Endodermal cell (in vitro differentiated cells): ENCODE data around the gene DNAJC17. TPM values are rescaled to one million over a fixed set of nuclear protein-coding genes. Genes with fewer than 3 reads are reported as not detected.

Experiments
- DNase-seq: peaks from one replicate; pipeline ENCODE4 v3.0.0-alpha.2; 2017
- H3K27ac ChIP-seq: 2 replicates; pipeline ENCODE4 v1.5.1; 2013; ENCODE audit warnings: mild to moderate bottlenecking, low read depth, low read length, moderate library complexity
- H3K27me3 ChIP-seq: 2 replicates; pipeline ENCODE4 v1.6.1; 2013; ENCODE audit warnings: mild to moderate bottlenecking, low read length, moderate library complexity; ENCODE audit not compliant: insufficient read depth, control insufficient read depth, poor library complexity, severe bottlenecking
- H3K36me3 ChIP-seq: 2 replicates; pipeline ENCODE4 v1.7.0; 2013; ENCODE audit warnings: mild to moderate bottlenecking, low read length, moderate library complexity; ENCODE audit not compliant: control insufficient read depth, insufficient read depth
- H3K4me1 ChIP-seq: one replicate; pipeline ENCODE4 v1.7.0; 2013; ENCODE audit warnings: low read length; ENCODE audit not compliant: control insufficient read depth, insufficient read depth
- H3K4me3 ChIP-seq: 2 replicates; pipeline ENCODE4 v1.5.1; 2013; ENCODE audit warnings: mild to moderate bottlenecking, low read length, moderate library complexity
- H3K9ac ChIP-seq: 2 replicates; pipeline ENCODE4 v1.6.1; 2013; ENCODE audit warnings: mild to moderate bottlenecking, low read length, moderate library complexity; ENCODE audit not compliant: poor library complexity, severe bottlenecking; ENCODE audit errors: extremely low read depth
- H3K9me3 ChIP-seq: 2 replicates; pipeline ENCODE4 v1.6.1; 2013; ENCODE audit warnings: mild to moderate bottlenecking, low read length, moderate library complexity; ENCODE audit not compliant: control insufficient read depth
- H3K27ac Mint-ChIP-seq: 2 replicates; pipeline ENCODE4 v1.8.0; 2020; ENCODE audit warnings: mixed read lengths
- H3K27me3 Mint-ChIP-seq: 2 replicates; pipeline ENCODE4 v1.8.0; 2021; ENCODE audit warnings: mild to moderate bottlenecking, mixed read lengths; ENCODE audit not compliant: insufficient read depth
- H3K36me3 Mint-ChIP-seq: 2 replicates; pipeline ENCODE4 v1.8.0; 2020; ENCODE audit warnings: low read depth, mixed read lengths
- H3K4me1 Mint-ChIP-seq: 2 replicates; pipeline ENCODE4 v1.8.0; 2020; ENCODE audit warnings: mixed read lengths
- H3K4me3 Mint-ChIP-seq: 2 replicates; pipeline ENCODE4 v1.8.0; 2020; ENCODE audit warnings: mild to moderate bottlenecking, moderate library complexity, mixed read lengths
- H3K9me3 Mint-ChIP-seq: 2 replicates; pipeline ENCODE4 v1.8.0; 2020; ENCODE audit warnings: mild to moderate bottlenecking, mixed read lengths
- WGBS, 2 experiments: methylation state at CpG; one replicate each; pipeline versions ENCODE4 v1.1.5 to v1.1.7; 2013; ENCODE audit warnings: missing lambda C conversion rate in 2 of 2, mixed read lengths in 1 of 2; ENCODE audit not compliant: insufficient coverage in 1 of 2, insufficient read length in 1 of 2; 5-methylcytosine and 5-hydroxymethylcytosine counted together
- total RNA-seq, 2 donors: library from RNA; stranded (reverse); fragmentation: NEBNext Ultra II Directional in 1 of 2; extraction: Animal tissue kit (Norgen Biotek cat#: 25700) in 1 of 2; gene quantifications; 2 replicates in 1 of 2; 3 replicates in 1 of 2; pipeline ENCODE4 v1.2.1, GENCODE V29; 2021
- TF ChIP-seq, protein P1 (sequence below): fragments of 200-600 bp; sonication (generic); conservative IDR thresholded peaks from 2 replicates; pipeline ENCODE4 v1.5.0; 2021; ENCODE audit warnings: antibody characterized with exemption, mild to moderate bottlenecking

The DNAJC17 gene
- total RNA-seq, 2 donors from 2014 or later: 34.0 to 41.0 TPM

DNA sequence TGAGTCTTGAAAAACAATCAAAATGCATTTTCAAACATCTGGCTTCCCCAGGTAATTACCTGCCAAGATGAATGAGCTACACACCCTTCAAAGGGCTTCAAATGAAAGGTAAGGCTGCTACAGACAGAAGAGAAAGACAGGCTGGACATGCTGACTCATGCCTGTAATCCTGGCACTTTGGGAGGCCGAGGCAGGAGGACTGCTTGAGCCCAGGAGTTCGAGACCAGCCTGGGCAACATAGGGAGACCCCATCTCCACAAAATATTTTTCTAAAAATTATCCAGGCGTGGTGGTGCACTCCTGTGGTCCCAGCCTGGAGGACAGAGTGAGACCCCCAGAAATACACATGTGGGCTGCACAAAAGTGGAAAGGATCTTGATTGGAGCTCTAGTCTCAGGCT, 14.9 kb downstream of the DNAJC17 start:
- H3K4me1 Mint-ChIP-seq: peaks cover 33% of the 10 kb centered on the region
- WGBS, 2 experiments: 90 to 99% methylated on average over 2 to 3 of the region's 3 CpGs
- TF ChIP-seq, protein P1, sequence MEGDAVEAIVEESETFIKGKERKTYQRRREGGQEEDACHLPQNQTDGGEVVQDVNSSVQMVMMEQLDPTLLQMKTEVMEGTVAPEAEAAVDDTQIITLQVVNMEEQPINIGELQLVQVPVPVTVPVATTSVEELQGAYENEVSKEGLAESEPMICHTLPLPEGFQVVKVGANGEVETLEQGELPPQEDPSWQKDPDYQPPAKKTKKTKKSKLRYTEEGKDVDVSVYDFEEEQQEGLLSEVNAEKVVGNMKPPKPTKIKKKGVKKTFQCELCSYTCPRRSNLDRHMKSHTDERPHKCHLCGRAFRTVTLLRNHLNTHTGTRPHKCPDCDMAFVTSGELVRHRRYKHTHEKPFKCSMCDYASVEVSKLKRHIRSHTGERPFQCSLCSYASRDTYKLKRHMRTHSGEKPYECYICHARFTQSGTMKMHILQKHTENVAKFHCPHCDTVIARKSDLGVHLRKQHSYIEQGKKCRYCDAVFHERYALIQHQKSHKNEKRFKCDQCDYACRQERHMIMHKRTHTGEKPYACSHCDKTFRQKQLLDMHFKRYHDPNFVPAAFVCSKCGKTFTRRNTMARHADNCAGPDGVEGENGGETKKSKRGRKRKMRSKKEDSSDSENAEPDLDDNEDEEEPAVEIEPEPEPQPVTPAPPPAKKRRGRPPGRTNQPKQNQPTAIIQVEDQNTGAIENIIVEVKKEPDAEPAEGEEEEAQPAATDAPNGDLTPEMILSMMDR: no peak
- peaks cover 3% of the 10 kb centered on the region for H3K4me1 ChIP-seq
- no peaks in the 10 kb centered on the region for H3K9me3 ChIP-seq
- no peak overlapping the region for H3K4me3 ChIP-seq
- H3K36me3 Mint-ChIP-seq: peaks cover 16% of the 10 kb centered on the region
- no peaks in the 10 kb centered on the region for H3K27me3 ChIP-seq
- no peak for DNase-seq
- no peaks in the 10 kb centered on the region for H3K9me3 Mint-ChIP-seq
- H3K27ac ChIP-seq: no peak overlapping the region
- no peak overlapping the region for H3K4me3 Mint-ChIP-seq
- H3K9ac ChIP-seq: no peak overlapping the region
- peaks cover 6% of the 10 kb centered on the region for H3K36me3 ChIP-seq
- H3K27ac Mint-ChIP-seq: no peak overlapping the region
- H3K27me3 Mint-ChIP-seq: no peaks in the 10 kb centered on the region

DNA sequence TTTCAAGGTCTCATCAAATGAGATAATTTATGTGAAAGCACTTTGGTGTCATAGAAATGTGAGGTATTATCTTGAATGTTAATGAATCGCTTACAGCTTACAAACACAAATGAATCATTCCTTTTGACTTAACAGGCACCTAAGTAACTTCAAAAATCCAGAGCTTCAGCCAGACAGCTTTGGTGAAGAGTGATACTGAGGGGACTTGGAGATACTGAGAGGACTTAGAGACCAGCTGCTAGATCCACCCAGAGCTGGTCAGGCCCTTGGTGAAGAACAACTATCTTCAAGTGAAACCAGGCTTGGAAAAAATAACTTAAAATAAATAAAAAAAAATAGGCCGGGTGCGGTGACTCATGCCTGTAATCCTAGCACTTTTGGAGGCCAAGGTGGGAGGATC, 16.6 kb downstream of the DNAJC17 start:
- no peak overlapping the region for H3K27ac ChIP-seq
- Mint-ChIP-seq H3K4me1 (peaks cover 42% of the 10 kb centered on the region), H3K27ac (no peak overlapping the region), H3K9me3 (no peaks in the 10 kb centered on the region), H3K36me3 (peaks cover 16% of the 10 kb centered on the region), H3K27me3 (no peaks in the 10 kb centered on the region), H3K4me3 (no peak overlapping the region)
- peaks cover 6% of the 10 kb centered on the region for H3K36me3 ChIP-seq
- H3K4me3 ChIP-seq: no peak overlapping the region
- DNase-seq: no peak
- WGBS, 2 experiments: 78 to 91% methylated on average over 2 to 3 of the region's 3 CpGs
- H3K9ac ChIP-seq: no peak overlapping the region
- TF ChIP-seq, protein P1: no peak
- no peaks in the 10 kb centered on the region for H3K27me3 ChIP-seq
- H3K4me1 ChIP-seq: peaks cover 7% of the 10 kb centered on the region
- H3K9me3 ChIP-seq: no peaks in the 10 kb centered on the region

DNA sequence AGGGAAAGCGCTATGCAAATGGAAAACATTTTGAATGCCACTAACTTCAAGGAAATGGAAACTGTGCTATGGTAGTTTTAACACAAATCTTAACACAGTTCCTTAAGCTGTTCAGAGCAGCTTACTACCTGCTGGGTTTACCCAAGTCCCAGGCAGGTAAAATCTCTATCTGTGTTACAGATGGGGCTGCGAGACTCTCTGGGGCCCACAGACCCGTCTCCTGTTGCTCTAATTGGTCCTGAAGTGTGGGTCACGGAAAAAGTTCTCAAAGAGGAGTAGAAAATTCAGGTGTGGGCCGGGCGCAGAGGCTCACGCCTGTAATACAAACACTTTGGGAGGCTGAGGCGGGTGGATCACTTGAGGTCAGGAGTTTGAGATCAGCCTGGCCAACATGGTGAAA, 17.3 kb downstream of the DNAJC17 start:
- no peak overlapping the region for H3K9ac ChIP-seq
- peaks cover 13% of the 10 kb centered on the region for H3K4me1 ChIP-seq
- DNase-seq: peak; percentile 62
- WGBS, 2 experiments: 82 to 94% methylated on average over 7 to 8 of the region's 8 CpGs
- H3K4me3 ChIP-seq: no peak overlapping the region
- Mint-ChIP-seq H3K9me3 (no peaks in the 10 kb centered on the region), H3K4me3 (no peak overlapping the region), H3K27me3 (no peaks in the 10 kb centered on the region), H3K4me1 (peaks cover 48% of the 10 kb centered on the region), H3K27ac (peak overlapping the region; percentile 92), H3K36me3 (peaks cover 14% of the 10 kb centered on the region)
- peaks cover 6% of the 10 kb centered on the region for H3K36me3 ChIP-seq
- TF ChIP-seq, protein P1: no peak
- H3K27me3 ChIP-seq: no peaks in the 10 kb centered on the region
- no peak overlapping the region for H3K27ac ChIP-seq
- H3K9me3 ChIP-seq: no peaks in the 10 kb centered on the region
